ENCODE measurements around the gene PIK3C3.
"Not testable (repeated sequence)": the region's sequence is repeated elsewhere in the genome, so short reads cannot be mapped to it uniquely, and the experiment has no call there.

Gene PIK3C3

GRCh38 chr18:41965634-41966255 is 10.7 kb downstream of the PIK3C3 start:
- no peak for DNase-seq (ENCODE audit: low spot score)

- no peak for DNase-seq (ENCODE audit: low spot score)
These were observed 11.9 kb downstream of the PIK3C3 start for GRCh38 chr18:41966943-41967342.

- no peak for DNase-seq (ENCODE audit: low spot score)
These were observed 12.6 kb downstream of the PIK3C3 start for GRCh38 chr18:41967680-41968079.

DNA sequence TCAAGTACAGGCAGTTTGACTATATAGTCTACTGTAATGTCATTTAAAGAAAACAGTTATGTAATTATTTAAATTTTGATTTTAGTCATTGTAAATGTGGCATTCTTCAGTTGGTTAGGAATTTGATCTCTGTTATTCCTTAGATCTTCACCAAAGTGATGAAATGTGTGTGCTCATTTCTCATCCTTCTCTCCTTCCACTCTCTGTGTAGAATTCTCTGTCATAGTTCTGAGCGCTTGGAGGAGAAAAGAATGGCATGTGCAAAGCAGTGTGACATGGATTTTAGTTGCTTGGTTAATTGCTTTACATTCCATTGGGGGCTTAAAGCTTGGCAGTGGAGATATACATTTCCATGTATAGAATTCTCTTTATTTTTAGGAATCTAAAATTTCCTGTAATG is 14.8 kb downstream of the PIK3C3 start:
- no peak for DNase-seq (ENCODE audit: low spot score)

- no peak for DNase-seq (ENCODE audit: low spot score)
These were observed 17.3 kb downstream of the PIK3C3 start for GRCh38 chr18:41972067-41972925.

GRCh38 chr18:41973983-41974382 is 18.9 kb downstream of the PIK3C3 start:
- DNase-seq (ENCODE audit: low spot score): no peak

DNA sequence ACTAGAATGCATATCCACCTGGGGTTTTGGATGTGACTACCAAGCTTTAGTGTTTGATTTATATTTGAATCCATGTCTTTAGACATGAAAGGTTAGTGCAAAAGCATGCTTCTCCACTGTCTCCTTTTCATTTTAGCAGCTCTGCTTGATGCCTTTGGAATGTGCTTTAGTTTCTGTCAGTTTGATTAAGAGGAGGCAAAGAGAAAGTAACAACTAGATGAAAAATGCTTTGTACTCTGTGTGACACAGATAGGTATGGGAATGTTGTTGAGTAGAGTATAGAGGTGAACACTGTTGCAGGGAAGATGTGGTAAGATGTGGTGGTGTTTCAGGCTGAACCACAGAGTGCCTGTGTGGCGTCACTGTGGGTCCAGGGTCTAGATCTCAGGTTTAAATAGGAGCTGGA is 19.8 kb downstream of the PIK3C3 start:
- no peak for DNase-seq (ENCODE audit: low spot score)

GRCh38 chr18:41975284-41975683 is 20.2 kb downstream of the PIK3C3 start:
- DNase-seq (ENCODE audit: low spot score): no peak

DNA sequence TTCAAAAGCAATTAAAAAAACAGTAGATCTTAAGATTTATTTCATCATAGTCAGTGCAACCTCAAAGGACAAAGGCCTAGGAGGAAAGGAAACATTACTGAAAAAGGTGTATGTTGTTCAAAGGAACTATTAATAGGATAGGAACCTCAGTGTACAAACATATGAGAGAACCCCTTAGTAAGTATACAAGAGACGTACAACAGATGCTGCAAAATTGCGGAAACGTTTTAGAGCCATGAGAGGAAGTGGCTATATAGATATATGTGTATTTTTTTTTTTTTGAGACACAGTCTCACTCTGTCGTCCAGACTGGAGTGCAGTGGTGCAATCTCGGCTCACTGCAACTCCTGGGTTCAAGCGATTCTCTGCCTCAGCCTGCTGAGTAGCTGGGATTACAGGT is 22.2 kb downstream of the PIK3C3 start:
- DNase-seq (ENCODE audit: low spot score): no peak

GRCh38 chr18:41982942-41983660 is 28.1 kb downstream of the PIK3C3 start:
- DNase-seq (ENCODE audit: low spot score): no peak

GRCh38 chr18:41985914-41986313 is 30.9 kb downstream of the PIK3C3 start:
- no peak for DNase-seq (ENCODE audit: low spot score)

DNA sequence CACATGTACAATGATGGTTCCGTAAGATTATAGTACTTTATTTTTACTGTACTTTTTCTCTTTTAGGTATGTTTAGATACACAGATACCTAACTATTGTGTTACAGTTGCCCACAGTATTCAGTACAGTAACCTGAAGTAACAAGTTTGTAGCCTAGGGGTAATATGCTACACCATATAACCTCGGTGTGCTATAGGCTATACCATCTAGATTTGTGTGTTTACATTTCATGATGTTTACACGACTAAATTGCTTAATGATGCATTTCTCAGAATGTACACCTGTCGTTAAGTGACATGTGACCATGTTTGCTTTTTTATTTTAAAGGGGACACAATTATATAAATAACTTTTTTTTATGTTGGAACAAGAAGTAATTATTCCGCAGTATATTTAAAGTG is 34.5 kb downstream of the PIK3C3 start:
- no peak for DNase-seq (ENCODE audit: low spot score)

DNA sequence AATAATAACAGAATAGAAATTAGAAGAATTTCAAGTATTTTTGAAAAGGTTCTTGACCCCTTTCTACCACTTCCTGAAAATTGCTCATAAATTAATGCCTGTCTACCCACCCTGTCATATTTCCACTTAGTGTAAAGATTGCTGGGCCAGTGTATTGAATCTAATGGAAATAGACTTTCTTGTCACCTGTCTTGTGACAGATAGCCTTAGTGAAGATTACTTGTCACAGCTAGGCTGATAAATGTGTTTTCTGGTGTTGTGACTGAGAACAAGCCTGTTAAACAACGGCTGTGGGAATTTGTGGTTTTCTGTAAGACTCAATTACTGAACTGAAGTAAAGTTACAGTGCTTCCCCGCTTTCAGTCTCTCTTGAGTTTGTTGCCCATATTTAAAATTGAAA is 37.0 kb downstream of the PIK3C3 start:
- no peak for DNase-seq (ENCODE audit: low spot score)

GRCh38 chr18:41992703-41993102 is 37.7 kb downstream of the PIK3C3 start:
- DNase-seq (ENCODE audit: low spot score): no peak

DNA sequence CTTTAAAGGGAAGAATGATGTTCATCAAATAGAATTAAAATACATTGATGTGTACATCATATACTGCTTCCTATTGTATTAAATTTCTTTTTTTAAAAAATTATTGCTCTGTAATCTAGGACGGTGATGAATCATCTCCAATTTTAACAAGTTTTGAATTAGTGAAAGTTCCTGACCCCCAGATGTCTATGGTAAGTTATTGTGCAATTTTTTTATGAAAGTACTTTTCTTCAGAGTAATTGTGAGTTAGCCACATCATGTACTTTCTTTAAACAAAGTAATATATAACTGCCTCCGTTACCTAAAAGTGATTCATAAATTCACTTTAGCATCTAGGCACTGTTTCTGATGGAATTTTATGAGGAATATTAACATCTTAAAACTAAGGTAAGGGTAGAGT is 38.1 kb downstream of the PIK3C3 start:
- DNase-seq (ENCODE audit: low spot score): no peak

DNA sequence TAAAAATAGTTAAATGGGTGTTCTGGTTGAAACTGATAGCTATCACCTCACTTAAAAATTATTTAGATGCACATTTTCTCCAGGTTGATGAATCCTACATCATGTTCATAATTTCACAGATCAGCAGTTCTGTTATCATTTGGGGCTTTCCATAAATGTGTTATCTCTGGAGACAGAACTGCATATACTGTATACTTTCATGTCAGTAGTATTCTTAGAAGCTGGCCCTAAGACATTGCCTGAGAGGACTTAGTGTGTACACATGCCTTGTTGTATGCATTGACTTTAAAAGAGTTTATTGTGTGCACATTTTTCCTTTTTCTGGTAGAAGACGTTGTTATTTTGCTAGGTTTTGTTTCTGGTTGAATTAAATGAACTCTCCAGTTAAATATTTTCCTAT is 41.0 kb downstream of the PIK3C3 start:
- DNase-seq (ENCODE audit: low spot score): no peak

DNA sequence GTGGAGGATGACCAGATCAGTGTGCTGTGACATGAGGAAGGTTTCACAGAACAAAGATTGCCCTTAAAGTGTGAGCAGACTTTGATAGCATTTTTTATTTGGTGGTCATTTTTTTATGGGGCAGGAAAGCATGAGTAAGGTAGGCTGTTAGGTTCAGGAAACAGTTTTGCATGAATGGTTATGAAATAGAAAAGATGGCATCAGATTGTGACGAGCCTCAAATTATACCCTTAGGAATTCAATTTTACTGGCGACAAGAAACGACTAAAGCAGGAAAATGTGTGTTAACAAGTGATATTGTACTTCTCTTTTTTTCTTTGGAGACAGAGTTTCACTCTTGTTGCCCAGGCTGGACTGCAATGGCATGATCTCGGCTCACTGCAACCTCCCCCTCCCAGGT is 44.7 kb downstream of the PIK3C3 start:
- no peak for DNase-seq (ENCODE audit: low spot score)

- DNase-seq (ENCODE audit: low spot score): no peak
These were observed 46.8 kb downstream of the PIK3C3 start for GRCh38 chr18:42001801-42002200.

GRCh38 chr18:42004653-42005052 is 49.6 kb downstream of the PIK3C3 start:
- DNase-seq (ENCODE audit: low spot score): no peak

GRCh38 chr18:42005782-42006181 is 50.7 kb downstream of the PIK3C3 start:
- DNase-seq (ENCODE audit: low spot score): no peak

DNA sequence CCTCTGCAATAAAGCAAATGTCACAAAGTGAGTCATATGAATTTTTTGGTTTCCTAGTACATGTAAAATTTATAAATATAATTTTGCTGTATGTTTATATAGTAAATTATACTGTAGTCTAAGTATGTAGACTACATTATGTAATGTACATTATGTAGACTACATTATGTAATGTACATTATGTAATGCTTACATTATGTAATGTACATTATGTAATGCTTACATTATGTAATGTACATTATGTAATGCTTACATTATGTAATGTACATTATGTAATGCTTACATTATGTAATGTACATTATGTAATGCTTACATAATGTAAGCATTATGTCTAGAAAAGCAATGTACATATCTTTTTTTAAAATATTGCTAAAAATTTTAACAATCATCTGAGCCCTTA is 54.4 kb downstream of the PIK3C3 start:
- not testable (repeated sequence) for DNase-seq (ENCODE audit: low spot score)

DNA sequence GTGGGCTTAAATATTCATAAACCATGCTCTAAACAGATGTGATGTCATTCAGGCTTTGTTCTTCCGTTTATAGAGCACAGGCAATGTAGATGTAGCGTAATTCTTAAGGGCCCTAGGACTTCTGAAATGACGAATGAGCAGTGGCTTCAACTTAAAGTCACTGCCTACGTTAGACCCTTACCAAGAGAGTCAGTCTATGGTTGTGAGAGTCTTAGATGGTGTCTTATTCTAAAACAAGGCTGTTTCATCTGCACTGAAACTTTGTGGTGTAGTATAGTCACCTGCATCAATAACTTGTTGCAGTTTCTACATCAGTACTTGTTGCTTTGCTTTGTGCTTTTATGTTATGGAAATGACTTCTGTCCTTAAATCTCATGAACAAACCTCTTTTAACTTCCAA is 56.0 kb downstream of the PIK3C3 start:
- no peak for DNase-seq (ENCODE audit: low spot score)

GRCh38 chr18:42018831-42019230 is 63.8 kb downstream of the PIK3C3 start:
- no peak for DNase-seq (ENCODE audit: low spot score)
